ENCODE measurements around the gene CDC42BPB.

The CDC42BPB gene

GRCh38 chr14:103057372-103058163 is at the start of gene CDC42BPB:
TSS of gene CDC42BPB (minus strand) at chr14:103057549. CDS start at chr14:103057173, 376 bp downstream.
- peak; percentile 83 to 93 for DNase-seq

- no peak for DNase-seq
Measured at GRCh38 chr14:103105580-103106150, 48.3 kb upstream of the CDC42BPB start.

- peak in 1 of 2 donors; percentile 28 for DNase-seq
Measured at GRCh38 chr14:103104654-103105452, 47.5 kb upstream of the CDC42BPB start.

GRCh38 chr14:103104389-103104653 is 47.0 kb upstream of the CDC42BPB start:
- DNase-seq: no peak

- no peak for DNase-seq
Measured at GRCh38 chr14:103103461-103104388, 46.4 kb upstream of the CDC42BPB start.

GRCh38 chr14:103102689-103103260 is 45.4 kb upstream of the CDC42BPB start:
- no peak for DNase-seq

GRCh38 chr14:103101963-103102688 is 44.8 kb upstream of the CDC42BPB start:
- DNase-seq: no peak

GRCh38 chr14:103101257-103101962 is 44.1 kb upstream of the CDC42BPB start:
- DNase-seq: no peak

GRCh38 chr14:103100281-103101121 is 43.2 kb upstream of the CDC42BPB start:
- DNase-seq: no peak

- no peak for DNase-seq
Measured at GRCh38 chr14:103099733-103100280, 42.5 kb upstream of the CDC42BPB start.

- DNase-seq: no peak
Measured at GRCh38 chr14:103099081-103099732, 41.9 kb upstream of the CDC42BPB start.

- no peak for DNase-seq
Measured at GRCh38 chr14:103097994-103098957, 40.9 kb upstream of the CDC42BPB start.

GRCh38 chr14:103097244-103097993 is 40.1 kb upstream of the CDC42BPB start:
- no peak for DNase-seq

GRCh38 chr14:103096387-103096786 is 39.0 kb upstream of the CDC42BPB start:
- no peak for DNase-seq

GRCh38 chr14:103095210-103095778 is 37.9 kb upstream of the CDC42BPB start:
- no peak for DNase-seq

GRCh38 chr14:103094406-103095209 is 37.3 kb upstream of the CDC42BPB start, which contains the start of gene EXOC3L4:
TSS of gene EXOC3L4 (plus strand) at chr14:103094725. CDS start at chr14:103100220, 5,495 bp downstream.
- DNase-seq: no peak
